ENCODE results near the gene SDK1. TPM values are rescaled to one million over a fixed set of nuclear protein-coding genes. Genes with fewer than 3 reads are reported as not detected.

The SDK1 gene
- total RNA-seq, 2 experiments from 2014 or later = 0.20 to 0.25 TPM

DNA sequence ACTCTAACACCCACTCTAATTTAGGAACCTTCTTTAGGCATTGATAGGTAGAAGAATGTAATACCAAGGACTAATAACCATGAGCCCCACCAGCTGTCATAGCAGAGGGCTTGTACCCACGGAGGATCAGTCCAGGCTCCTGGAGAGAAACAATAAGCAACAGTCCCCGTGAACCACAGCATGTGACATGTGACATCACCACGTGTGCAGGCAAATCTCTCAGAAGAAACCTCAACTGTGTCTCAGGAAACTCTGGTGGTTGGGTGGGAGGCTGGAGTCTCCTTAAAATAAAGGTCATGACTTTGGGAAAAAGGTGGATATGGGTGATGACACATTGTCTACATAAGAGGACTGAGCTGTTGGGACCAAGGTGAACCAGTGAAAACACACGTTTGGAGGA, 727.2 kb downstream of the SDK1 start:
- no peaks in the 10 kb centered on the region for H3K36me3 Mint-ChIP-seq
- no peak overlapping the region for H3K4me3 Mint-ChIP-seq
- H3K27me3 Mint-ChIP-seq = no peaks in the 10 kb centered on the region
- no peak overlapping the region for H3K27ac Mint-ChIP-seq
- no peaks in the 10 kb centered on the region for H3K4me1 Mint-ChIP-seq
- ATAC-seq (ENCODE audit: low read depth) = no peak
- POLR2A ChIA-PET = no interaction called here
- DNase-seq = no peak
- no peaks in the 10 kb centered on the region for H3K9me3 Mint-ChIP-seq

DNA sequence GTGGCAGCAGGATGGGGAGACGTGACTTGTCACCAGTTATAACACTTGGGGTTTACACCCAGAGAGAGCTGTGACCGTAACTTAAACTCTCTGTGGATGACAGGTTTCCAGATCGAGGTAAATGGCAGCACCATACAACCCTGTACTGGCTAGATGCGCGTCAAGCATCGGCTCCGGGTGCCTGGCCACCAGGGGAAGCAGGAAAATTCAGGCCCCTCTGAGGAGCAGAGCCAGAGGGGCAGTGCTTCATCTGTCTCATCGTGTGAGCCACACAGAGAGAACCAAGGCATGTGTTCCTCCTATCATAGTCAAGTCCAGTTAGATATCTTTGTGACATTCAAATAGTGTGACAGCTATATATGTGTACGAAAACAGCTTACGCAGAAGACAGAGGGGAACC, 728.9 kb downstream of the SDK1 start:
- Mint-ChIP-seq H3K9me3 (no peaks in the 10 kb centered on the region), H3K36me3 (no peaks in the 10 kb centered on the region), H3K27me3 (no peaks in the 10 kb centered on the region), H3K27ac (no peak overlapping the region), H3K4me1 (no peaks in the 10 kb centered on the region), H3K4me3 (no peak overlapping the region)
- POLR2A ChIA-PET = no interaction called here
- DNase-seq (no peak), ATAC-seq (ENCODE audit: low read depth) (no peak)

DNA sequence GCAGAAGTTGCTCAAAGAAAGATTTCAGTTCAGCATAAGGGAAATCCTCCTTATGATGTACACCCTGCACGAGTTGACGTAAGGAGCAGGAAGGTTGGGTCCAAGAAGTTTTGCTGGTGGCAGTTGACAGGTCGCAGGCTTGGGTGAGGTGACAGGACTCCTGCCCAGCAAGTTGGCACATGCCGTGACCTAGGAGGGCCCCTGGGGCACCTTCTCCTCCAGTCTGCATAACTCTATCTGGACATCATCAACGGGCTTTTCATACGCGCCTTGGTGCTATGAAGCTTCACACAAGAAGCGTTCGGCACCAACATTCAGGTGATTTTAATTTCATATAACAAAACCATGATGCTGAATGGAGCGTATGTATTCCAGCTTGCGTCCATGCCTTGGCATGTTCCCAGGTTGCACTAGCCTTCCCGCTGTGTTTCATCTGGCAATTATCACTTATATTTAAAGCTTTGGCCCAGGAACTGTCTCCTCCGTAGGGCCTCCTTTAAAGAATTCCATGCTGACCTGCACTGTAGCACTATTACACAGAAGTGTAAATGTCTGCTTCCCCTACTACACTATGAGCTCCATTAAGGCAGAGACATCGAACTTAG, 729.4 kb downstream of the SDK1 start:
- Mint-ChIP-seq H3K4me1 (no peaks in the 10 kb centered on the region), H3K27me3 (no peaks in the 10 kb centered on the region), H3K36me3 (no peaks in the 10 kb centered on the region), H3K9me3 (no peaks in the 10 kb centered on the region), H3K27ac (no peak overlapping the region), H3K4me3 (no peak overlapping the region)
- no peak for DNase-seq
- no peak for ATAC-seq (ENCODE audit: low read depth)
- POLR2A ChIA-PET = no interaction called here

DNA sequence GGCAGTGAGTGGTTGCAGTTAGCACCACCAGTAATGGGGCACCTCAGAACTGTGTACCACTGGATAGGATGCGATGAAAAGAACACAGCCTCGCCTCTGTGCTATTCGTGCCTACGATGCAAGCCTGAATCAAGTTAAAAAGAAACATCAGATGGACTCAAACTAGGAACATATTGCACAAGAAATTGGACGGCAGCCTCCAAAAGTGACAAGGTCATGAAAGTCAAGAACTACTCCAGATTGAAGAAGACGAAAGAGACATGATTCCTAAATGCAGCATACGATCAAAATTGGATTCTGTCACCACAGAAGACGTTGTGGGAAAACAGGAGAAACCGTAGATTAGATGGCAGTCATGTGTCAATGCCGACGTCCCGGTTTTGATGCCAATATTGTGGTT, 732.9 kb downstream of the SDK1 start:
- Mint-ChIP-seq H3K4me3 (no peak overlapping the region), H3K27ac (no peak overlapping the region), H3K27me3 (no peaks in the 10 kb centered on the region), H3K36me3 (no peaks in the 10 kb centered on the region), H3K9me3 (no peaks in the 10 kb centered on the region), H3K4me1 (no peaks in the 10 kb centered on the region)
- DNase-seq = no peak
- no peak for ATAC-seq (ENCODE audit: low read depth)
- POLR2A ChIA-PET = no interaction called here

DNA sequence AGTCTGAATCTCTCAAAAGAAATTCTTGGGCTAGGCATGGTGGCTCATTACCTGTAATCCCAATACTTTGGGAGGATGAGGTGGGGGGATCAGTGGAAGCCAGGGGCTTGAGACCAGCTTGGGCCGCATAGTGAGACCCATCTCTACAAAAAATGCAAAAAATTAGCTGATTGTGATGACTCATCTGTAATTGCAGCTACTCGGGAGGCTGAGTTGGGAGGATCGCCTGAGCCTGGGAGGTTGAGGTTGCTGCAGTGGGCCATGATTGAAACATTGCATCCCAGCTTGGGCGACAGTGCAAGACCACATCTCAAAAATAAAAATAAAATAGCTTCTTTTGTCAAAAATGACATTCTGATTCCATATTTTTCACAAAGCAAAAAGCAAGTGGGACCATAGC, 736.3 kb downstream of the SDK1 start:
- DNase-seq (no peak), ATAC-seq (ENCODE audit: low read depth) (no peak)
- H3K9me3 Mint-ChIP-seq = no peaks in the 10 kb centered on the region
- H3K4me1 Mint-ChIP-seq = no peaks in the 10 kb centered on the region
- no peaks in the 10 kb centered on the region for H3K36me3 Mint-ChIP-seq
- POLR2A ChIA-PET = no interaction called here
- no peaks in the 10 kb centered on the region for H3K27me3 Mint-ChIP-seq
- no peak overlapping the region for H3K4me3 Mint-ChIP-seq
- no peak overlapping the region for H3K27ac Mint-ChIP-seq

DNA sequence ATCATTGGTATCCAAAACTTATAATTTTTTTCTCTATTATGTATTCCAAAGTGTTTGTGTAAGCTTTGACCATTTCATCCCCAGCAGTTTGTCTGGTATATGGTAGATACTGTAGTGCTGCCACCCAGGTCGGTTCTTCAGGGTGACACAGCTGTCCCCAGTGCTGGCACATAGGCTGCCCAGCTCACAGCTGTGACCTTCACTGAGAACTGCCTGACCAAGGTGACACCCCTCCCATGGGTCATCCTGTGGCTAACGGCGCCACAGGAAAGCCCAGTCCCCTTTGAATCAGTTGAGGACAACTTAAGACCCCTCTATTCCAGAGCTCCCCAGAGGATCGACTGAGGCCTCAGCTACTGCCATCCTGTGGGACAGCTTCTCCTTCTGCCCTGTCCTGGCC, 736.8 kb downstream of the SDK1 start:
- H3K9me3 Mint-ChIP-seq = no peaks in the 10 kb centered on the region

DNA sequence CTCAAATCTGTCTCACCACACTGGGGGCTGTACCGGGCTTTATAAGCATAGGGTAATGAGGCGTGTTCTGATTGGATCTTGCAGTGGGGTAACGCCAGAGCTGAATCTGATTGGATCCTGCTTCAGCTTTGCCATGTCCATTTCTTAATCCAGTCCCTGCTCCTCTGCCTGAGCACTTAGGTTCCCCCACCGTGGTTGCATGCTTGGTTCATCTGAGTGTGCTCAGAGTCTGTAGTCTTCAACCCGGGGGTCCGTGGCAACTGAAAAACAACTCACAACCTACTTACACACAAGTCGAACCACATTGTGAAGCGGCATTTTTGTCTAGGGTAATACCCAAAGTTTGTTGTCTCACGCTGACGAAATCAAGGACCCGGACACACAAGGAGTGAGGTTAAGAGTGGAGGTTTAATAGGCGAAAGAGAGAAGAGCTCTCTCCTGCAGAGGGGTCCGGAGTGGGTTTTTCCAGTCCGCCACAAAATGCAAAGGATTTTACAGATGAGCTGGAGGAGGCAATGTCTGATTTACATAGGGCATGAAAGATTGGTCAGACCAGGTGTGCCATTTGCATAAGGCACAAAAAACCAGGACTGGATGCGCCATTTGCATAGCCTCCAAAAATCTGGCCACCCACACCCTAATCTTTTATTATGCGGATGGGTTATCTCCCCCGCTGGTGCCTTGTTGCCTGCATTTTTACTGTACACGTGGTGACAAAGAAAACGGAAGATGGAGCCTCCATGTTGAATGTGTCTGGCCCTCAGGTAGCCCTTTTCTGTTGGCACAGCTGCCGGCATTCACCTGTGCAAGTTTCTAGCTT, 739.3 kb downstream of the SDK1 start:
- H3K4me3 Mint-ChIP-seq = no peak overlapping the region
- H3K36me3 Mint-ChIP-seq = no peaks in the 10 kb centered on the region
- no peak for DNase-seq
- H3K9me3 Mint-ChIP-seq = no peaks in the 10 kb centered on the region
- H3K27me3 Mint-ChIP-seq = no peaks in the 10 kb centered on the region
- H3K4me1 Mint-ChIP-seq = no peaks in the 10 kb centered on the region
- POLR2A ChIA-PET = no interaction called here
- ATAC-seq (ENCODE audit: low read depth) = no peak
- no peak overlapping the region for H3K27ac Mint-ChIP-seq

More for the DNA sequence above, 736.8 kb downstream of the SDK1 start:
- Mint-ChIP-seq H3K4me3 (no peak overlapping the region), H3K27ac (no peak overlapping the region), H3K4me1 (no peaks in the 10 kb centered on the region), H3K36me3 (no peaks in the 10 kb centered on the region), H3K27me3 (no peaks in the 10 kb centered on the region)
- POLR2A ChIA-PET = no interaction called here
- no peak for DNase-seq
- no peak for ATAC-seq (ENCODE audit: low read depth)

DNA sequence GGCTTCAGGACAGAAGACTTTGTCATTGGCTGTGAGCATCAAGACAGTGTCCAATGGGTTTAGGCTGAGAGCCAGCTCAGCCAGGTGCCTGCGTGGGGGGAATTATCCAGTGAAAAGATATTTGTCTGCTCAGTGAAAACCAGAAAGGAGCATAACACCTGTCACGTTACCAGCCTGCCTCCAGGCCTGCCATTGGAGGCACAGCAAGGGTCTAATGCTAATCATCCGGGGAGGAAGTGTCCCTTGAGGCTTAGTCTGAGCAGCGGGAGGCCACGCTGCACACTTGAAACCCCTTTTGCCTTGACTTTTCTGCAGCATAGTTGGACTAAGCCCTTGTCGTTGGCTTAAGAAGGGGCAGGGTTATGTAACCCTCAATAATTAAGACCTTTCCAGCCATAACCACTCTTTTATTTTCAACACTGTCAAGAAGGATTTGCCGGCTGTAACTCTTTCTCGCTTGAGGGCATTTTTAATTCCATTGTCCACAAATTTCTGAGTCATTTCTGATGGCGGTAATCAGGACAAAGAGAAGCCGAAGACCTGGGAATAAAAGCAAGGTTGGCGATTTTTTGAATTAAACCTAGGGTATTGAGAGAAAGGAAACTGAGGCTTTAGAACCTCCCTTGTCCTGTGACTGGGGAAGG, 741.5 kb downstream of the SDK1 start:
- Mint-ChIP-seq H3K27me3 (no peaks in the 10 kb centered on the region), H3K4me3 (no peak overlapping the region), H3K9me3 (no peaks in the 10 kb centered on the region), H3K4me1 (no peaks in the 10 kb centered on the region), H3K27ac (no peak overlapping the region), H3K36me3 (no peaks in the 10 kb centered on the region)
- POLR2A ChIA-PET = no interaction called here
- ATAC-seq (ENCODE audit: low read depth) (no peak), DNase-seq (no peak)

DNA sequence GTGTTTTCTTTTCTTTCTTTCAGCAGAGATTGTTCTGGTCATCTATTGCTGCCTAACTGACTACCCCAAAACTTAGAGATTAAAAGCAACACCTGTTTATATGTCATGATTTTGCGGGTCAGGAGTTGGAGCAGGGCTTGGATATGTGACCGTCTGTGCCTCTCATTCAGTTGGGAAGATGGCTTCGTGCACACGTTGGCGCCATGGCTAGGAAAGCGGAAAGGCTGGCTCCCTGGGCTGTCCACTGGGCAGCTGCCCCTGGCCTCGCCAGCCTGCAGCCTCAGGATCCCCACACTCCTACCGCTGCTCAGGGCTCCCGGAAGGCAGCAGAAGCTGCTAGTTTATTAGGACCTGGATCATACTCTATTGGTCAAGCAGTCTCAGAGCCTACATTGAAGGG, 742.9 kb downstream of the SDK1 start:
- Mint-ChIP-seq H3K27me3 (no peaks in the 10 kb centered on the region), H3K9me3 (no peaks in the 10 kb centered on the region), H3K36me3 (no peaks in the 10 kb centered on the region), H3K4me3 (no peak overlapping the region), H3K27ac (no peak overlapping the region), H3K4me1 (no peaks in the 10 kb centered on the region)
- POLR2A ChIA-PET = no interaction called here
- no peak for ATAC-seq (ENCODE audit: low read depth)
- no peak for DNase-seq

DNA sequence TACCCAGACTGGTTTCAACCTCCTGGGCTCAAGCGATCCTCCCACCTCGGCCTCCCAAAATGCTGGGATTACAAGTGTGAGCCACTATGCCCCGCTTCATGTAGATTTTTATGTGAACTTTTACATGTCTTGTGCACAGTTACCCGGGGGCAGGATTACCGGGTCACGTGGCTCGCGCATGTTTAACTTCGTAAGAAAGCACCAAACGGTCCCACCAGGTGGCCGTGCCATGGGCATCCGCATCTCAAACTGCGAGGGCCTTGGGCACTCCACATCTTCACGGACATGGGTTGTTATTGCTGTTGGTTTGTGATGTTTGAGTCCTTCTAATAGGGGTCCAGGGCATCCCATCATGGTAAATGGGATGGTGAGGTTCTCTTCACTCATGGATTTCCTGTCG, 744.4 kb downstream of the SDK1 start:
- no peak for DNase-seq
- POLR2A ChIA-PET = no interaction called here
- Mint-ChIP-seq H3K4me3 (no peak overlapping the region), H3K27ac (no peak overlapping the region), H3K36me3 (no peaks in the 10 kb centered on the region), H3K4me1 (no peaks in the 10 kb centered on the region), H3K27me3 (no peaks in the 10 kb centered on the region), H3K9me3 (no peaks in the 10 kb centered on the region)
- ATAC-seq (ENCODE audit: low read depth) = no peak

DNA sequence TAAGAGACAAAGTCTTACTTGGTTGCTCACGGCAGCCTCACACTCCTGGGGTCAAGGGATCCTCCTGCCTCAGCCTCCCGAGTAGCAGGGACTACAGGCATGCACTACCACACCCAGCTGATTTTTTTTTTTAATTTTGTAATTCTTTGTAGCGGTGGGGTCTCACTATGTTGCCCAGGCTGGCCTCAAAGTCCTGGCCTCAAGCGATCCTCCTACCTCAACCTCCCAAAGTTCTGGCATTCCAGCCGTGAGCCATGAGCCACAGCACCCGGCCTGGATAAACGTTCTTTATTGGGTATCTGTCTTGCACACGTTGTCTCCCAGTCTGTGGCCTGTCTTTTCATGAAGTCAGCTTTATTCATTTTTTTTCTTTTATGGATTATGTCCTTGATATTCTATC, 744.9 kb downstream of the SDK1 start:
- H3K27me3 Mint-ChIP-seq = no peaks in the 10 kb centered on the region
- H3K9me3 Mint-ChIP-seq = no peaks in the 10 kb centered on the region
- H3K27ac Mint-ChIP-seq = no peak overlapping the region
- DNase-seq (no peak), ATAC-seq (ENCODE audit: low read depth) (no peak)
- H3K4me3 Mint-ChIP-seq = no peak overlapping the region
- no peaks in the 10 kb centered on the region for H3K36me3 Mint-ChIP-seq
- POLR2A ChIA-PET = no interaction called here
- H3K4me1 Mint-ChIP-seq = no peaks in the 10 kb centered on the region

DNA sequence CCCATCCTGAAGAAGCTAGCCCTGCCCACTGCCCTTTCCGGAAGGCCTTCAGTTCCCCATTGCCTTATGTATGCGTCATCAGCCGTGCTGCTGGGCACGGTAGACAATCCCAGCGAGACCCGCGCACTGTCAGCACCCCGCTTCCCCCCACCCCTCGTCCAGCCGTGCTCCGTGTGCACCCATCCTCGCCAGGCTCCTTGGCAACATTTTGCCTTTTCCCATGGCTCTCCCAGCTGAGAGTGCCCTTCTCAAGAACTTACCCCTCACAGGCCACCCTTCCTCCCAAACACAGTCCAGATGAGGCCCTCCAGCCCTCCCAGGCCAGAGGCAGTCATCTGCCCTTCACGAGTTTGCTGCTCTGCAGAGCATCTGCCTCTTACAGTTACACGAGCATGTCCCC, 747.3 kb downstream of the SDK1 start:
- no peak overlapping the region for H3K4me3 Mint-ChIP-seq
- POLR2A ChIA-PET = no interaction called here
- no peak overlapping the region for H3K27ac Mint-ChIP-seq
- ATAC-seq (ENCODE audit: low read depth) (no peak), DNase-seq (no peak)
- no peaks in the 10 kb centered on the region for H3K27me3 Mint-ChIP-seq
- no peaks in the 10 kb centered on the region for H3K9me3 Mint-ChIP-seq
- no peaks in the 10 kb centered on the region for H3K4me1 Mint-ChIP-seq
- H3K36me3 Mint-ChIP-seq = no peaks in the 10 kb centered on the region

DNA sequence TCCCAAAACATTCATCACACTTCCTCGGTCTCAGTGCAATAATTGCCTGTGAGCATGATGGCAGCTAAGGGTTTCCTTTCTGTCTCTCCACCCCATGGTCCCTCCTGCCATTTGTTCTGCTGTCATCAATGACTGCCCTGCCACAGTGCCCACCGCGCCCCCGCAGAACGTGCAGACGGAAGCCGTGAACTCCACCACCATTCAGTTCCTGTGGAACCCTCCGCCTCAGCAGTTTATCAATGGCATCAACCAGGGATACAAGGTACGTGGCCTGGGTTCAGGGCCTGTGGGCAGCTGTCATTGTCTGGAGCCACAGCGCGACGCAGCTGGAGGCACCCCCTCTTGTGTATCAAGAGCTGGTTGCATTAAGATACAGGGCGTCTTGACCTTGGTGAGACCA, 748.1 kb downstream of the SDK1 start:
- no peak overlapping the region for H3K4me3 Mint-ChIP-seq
- no peaks in the 10 kb centered on the region for H3K9me3 Mint-ChIP-seq
- H3K4me1 Mint-ChIP-seq = no peaks in the 10 kb centered on the region
- no peaks in the 10 kb centered on the region for H3K36me3 Mint-ChIP-seq
- POLR2A ChIA-PET = no interaction called here
- ATAC-seq (ENCODE audit: low read depth) = no peak
- no peak for DNase-seq
- H3K27me3 Mint-ChIP-seq = no peaks in the 10 kb centered on the region
- H3K27ac Mint-ChIP-seq = no peak overlapping the region

DNA sequence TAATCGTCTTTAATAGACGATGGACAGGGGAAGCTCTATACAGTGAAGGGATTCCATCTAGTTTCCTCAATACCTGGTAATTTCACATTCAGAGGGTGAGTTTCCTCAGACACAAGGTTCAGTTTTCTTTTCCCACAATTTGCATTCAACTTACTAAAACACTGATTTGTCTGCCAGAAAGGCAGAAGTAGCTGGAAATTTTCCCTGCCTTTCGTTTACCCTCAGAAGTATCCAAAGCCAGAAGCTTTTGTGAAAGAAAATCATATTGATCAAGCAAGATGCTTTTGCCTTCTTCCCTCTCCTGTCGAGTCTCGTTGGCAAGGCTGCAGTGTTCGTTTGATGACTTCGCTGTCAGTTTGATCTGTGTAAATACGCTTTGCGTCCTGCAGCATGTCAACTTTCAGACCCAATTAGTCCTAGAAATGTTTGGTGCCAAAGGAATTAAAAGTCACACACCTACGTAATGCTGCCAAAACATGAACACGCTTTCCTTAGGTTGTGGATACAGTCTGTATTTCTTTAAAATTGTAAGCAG, 749.1 kb downstream of the SDK1 start:
- ATAC-seq (ENCODE audit: low read depth) = no peak
- H3K27me3 Mint-ChIP-seq = no peaks in the 10 kb centered on the region
- H3K36me3 Mint-ChIP-seq = no peaks in the 10 kb centered on the region
- H3K9me3 Mint-ChIP-seq = no peaks in the 10 kb centered on the region
- H3K27ac Mint-ChIP-seq = no peak overlapping the region
- DNase-seq = no peak
- H3K4me1 Mint-ChIP-seq = no peaks in the 10 kb centered on the region
- POLR2A ChIA-PET = no interaction called here
- no peak overlapping the region for H3K4me3 Mint-ChIP-seq

Measured in activated naive CD8-positive, alpha-beta T cell treated with anti-CD3 and anti-CD28 coated beads, Interleukin-2, amount 10 ng/mL, durations not matched to agents 7 days and 5 days (primary cell).